HG03039 (cell line): Measurements from ENCODE around the gene SMIM35.
"Not testable (repeated sequence)": the region's sequence is repeated elsewhere in the genome, so short reads cannot be mapped to it uniquely, and the experiment has no call there.

Experiments used
- ATAC-seq: cut with Tn5 transposase; IDR thresholded peaks from one replicate; pipeline ENCODE4 v1.9.1; 2021; ENCODE audit warnings: mild to moderate bottlenecking, moderate library complexity; ENCODE audit not compliant: unreplicated experiment

Gene SMIM35

DNA sequence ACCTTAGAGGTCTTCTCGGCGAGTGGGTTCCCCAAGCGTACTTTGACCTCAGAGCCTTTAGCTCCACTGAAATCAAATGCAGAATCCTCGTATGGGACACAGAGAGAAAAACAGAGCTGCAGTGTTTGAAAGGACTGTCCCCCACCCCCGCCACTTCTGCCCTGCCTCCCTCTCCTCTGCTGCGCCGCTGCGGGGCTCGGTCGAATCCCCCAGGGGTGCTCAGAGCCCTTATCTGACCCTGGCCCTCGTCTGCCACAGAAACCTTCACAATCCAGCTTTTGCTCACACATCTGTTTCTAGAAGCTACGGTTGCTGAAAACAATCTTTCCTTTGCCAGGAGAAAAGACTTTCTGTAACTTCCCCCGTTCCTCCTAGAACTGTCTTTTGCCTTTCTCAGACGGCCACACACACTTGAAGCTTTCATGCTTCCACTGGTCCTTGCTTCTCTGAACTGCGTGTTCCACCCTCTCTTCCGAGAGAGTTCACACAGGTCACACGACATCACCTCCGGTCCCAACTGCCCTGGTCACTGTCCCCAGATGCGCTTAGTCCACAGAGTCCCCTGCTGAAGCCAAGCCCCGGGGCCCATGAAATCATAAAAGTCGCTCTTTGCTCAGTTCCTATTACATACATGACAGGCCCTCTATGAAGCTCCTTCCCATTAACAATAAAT is 3.7 kb downstream of the SMIM35 start:
- ATAC-seq, result no peak

DNA sequence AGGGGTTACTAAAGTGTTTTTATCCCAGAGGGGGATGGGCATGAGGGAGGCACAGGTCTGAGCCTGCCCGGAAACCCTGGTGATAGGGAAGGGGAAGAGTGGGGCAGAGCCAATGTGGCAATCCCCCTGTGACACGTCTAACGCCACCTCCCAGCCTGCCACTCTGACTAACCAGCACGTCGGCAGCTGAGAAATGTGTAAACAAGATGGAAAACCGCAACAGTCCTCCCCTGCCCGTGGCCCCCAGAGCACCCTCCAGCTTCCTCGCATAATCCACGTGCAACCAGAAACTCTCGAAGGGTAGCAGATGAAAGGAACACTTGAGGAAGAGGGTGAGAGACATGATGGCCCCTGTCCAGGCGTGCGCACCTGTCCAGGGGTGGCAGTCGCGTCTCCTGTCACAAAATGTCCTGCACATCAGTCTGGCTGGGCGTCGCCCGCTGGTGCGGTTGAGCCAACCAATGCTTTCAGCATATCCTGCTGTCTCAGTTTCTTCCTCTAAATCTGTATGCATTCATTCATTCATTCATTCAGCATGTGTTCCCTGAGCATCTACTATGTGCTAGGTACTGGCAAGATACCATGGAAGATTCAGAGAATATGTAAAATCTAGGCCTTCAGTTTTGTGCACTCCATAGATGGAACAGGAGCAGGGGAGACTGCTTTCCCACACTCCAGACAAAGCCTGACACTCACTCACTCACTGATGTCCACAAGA is 5.4 kb downstream of the SMIM35 start:
- ATAC-seq, result no peak

- ATAC-seq, result no peak
These were observed 6.5 kb downstream of the SMIM35 start for GRCh38 chr11:118080296-118080695.

DNA sequence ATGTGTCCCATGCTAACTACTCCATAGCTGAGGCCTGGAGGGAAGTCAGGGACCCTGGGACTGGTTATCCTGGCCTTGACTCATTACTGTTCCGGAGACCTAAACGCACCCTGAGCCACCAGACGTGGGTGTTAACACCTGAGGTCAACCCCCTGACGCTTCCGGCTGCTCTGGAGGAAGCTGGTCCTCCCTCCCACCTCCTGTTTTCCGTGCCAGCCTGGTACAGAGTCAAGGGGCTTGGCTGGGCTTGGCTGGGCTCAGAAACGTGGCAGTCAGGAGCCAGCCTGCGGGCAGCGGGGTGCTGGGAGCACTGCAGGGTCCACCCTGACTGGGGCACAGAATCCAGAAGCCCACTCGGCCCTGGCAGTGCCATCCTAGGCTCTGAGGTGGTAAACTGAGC is 7.3 kb downstream of the SMIM35 start:
- no peak for ATAC-seq

DNA sequence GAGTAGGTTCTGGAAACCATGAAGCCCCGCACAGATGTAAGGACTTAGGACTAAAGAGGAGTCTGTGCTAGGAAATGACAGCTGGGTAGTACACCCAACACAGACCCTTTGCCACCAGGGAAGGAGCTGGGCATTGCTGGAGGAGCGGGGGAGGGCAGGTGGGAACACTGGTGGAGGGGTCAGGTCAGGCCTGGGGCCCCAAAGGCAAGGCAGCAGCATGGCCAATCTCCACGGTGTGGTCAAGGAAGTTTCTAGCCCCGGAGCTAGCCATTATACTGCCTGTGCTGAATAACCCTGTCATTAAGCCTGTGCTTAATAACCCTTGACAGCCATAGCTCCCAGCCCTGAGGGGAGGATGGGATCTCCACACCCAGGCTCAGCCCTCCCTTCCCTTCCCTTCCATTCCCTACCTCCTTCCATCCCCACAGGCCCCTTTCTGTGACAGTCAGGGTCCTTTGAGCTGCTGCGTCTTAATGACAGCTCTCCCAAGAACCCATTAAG is 7.8 kb downstream of the SMIM35 start:
- ATAC-seq, result no peak

GRCh38 chr11:118076754-118077281 is 9.9 kb downstream of the SMIM35 start, which contains the start of gene TMPRSS4:
TMPRSS4 (plus strand) TSS chr11:118077078; CDS start chr11:118077303, 225 bp downstream.
- no peak for ATAC-seq

DNA sequence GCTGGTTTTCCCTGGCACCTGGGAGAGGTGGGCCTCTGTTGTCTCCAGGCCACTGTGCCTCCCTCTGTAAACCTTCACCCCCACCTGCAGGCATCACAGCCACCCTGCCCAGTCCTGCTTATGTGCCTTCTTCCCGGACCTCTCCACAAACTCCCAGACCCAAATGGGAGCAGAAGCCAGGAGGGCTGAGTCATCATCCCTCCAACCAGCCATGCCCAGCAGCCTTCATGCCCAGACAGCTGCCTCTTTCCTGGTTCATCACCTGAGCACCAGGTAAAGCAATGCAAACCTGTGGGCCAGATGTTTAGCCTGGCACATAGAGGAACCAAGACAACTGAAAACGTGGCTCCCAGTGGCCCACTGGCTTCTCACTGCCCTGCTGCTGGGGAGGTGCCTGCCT is 12.0 kb downstream of the SMIM35 start:
- no peak for ATAC-seq

DNA sequence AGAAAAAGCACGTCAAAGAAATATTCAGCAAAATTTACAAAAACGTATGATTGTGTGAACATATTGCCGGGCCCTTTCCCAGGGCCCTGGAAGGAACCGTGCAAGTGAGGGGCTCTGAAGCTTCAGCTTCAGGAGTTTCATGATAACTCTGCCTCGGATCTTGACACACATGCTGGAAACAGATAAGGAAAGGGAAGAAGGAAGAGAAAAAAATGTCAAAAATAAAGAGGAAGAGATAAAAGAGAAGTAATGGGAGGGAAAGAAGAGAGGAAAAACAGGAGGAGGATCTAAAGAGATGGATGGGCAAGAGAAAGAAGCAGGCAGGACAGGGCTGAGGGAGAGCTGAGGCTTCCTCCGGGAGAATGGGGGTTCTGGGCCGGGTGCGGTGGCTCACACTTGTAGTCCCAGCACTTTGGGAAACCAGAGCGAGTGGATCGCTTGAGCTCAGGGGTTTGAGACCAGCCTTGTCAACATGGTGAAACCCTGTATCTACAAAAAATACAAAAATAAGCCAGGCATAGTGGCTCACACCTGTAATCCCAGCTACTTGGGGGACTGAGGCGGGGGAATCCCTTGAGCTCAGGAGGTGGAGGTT is 12.6 kb downstream of the SMIM35 start:
- no peak for ATAC-seq

- ATAC-seq, result no peak
These were observed 13.2 kb downstream of the SMIM35 start for GRCh38 chr11:118073554-118073953.

- no peak for ATAC-seq
These were observed 15.2 kb downstream of the SMIM35 start for GRCh38 chr11:118071416-118072030.

- ATAC-seq, result no peak
These were observed 17.7 kb downstream of the SMIM35 start for GRCh38 chr11:118068945-118069612.

DNA sequence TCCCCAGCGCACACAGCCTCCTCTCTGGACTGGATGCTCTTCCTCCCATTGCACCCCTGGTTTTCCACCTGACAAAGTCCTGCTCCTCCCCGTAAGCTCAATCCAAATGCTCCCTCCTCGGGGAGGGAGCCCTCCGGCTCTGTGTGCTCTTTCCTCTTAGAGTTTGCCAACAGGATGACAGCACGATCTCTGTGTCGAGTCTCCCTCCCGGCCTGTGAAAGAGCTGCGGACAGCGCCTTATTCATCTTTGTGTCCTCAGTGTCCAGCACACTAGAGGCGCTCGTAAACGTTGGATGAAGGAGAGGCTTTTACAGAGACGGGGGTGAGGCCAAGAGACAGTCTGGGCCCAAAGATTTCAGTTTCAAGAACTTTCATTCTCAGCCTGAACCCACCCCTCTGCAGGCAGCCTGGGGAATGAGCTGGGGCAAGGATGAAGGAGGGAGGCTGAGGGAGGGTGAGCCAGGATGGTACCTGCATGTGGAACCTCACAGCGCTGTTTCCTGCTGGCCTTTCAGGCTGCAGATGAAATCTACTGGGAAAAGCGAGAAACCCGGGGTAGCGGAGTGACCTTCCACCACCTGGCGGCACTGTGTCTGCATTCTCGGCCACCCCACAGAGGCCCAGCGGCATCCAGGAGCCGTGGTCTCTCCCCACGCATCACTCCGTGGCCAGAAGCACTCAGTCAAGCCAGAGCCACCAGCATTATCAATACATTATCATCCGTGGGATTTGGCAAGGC is 18.4 kb downstream of the SMIM35 start:
- ATAC-seq, result no peak

DNA sequence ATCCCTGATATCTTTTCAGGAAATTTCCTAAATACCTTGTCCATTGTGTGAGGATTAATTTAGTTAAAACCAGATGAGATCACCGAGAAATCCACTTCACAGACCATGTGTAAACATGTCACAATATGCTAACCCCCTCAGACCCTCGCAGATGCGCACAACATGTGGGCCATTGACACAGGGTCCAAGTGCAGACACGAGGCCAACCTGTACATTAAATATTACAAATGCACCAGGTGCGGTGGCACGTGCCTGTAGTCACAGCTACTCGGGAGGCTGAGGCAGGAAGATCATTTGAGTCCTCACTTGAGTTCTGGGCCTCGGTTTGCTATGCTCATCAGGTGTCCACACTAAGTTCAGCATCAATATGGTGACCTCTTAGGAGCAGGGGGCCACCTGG is 19.8 kb downstream of the SMIM35 start:
- no peak for ATAC-seq

GRCh38 chr11:118065384-118065783 is 21.4 kb downstream of the SMIM35 start:
- no peak for ATAC-seq

- ATAC-seq, result no peak
These were observed 21.8 kb downstream of the SMIM35 start for GRCh38 chr11:118064956-118065355.

- not testable (repeated sequence) for ATAC-seq
These were observed 24.1 kb downstream of the SMIM35 start for GRCh38 chr11:118062631-118063030.

- not testable (repeated sequence) for ATAC-seq
These were observed 24.6 kb downstream of the SMIM35 start for GRCh38 chr11:118062181-118062580.

- no peak for ATAC-seq
These were observed 25.1 kb downstream of the SMIM35 start for GRCh38 chr11:118061586-118062125.

GRCh38 chr11:118060869-118061268 is 25.9 kb downstream of the SMIM35 start:
- ATAC-seq, result no peak
